Stimulated activated CD8-positive, alpha-beta memory T cell treated with anti-CD3 and anti-CD28 coated beads, Interleukin-15, amount 100 ng/mL, for 48 hours (primary cell): ENCODE measurements around the gene IDUA.

Source experiments
- DNase-seq, 2 donors: peaks; one replicate each; pipeline ENCODE4 v3.0.0-alpha.2; 2020; ENCODE audit warnings: low read depth in 2 of 2

IDUA gene

GRCh38 chr4:1015179-1015578 is 28.3 kb downstream of the IDUA start:
- DNase-seq: no peak

GRCh38 chr4:1015746-1016145 is 28.9 kb downstream of the IDUA start:
- no peak for DNase-seq

GRCh38 chr4:1017211-1017610 is 30.4 kb downstream of the IDUA start:
- DNase-seq: no peak

GRCh38 chr4:1017706-1018105 is 30.9 kb downstream of the IDUA start:
- no peak for DNase-seq

- DNase-seq: no peak
Measured at GRCh38 chr4:1018147-1019020, 31.5 kb downstream of the IDUA start.

GRCh38 chr4:1019320-1019719 is 32.5 kb downstream of the IDUA start:
- no peak for DNase-seq

GRCh38 chr4:1019729-1020470 is 33.1 kb downstream of the IDUA start:
- no peak for DNase-seq

GRCh38 chr4:1021386-1022050 is 34.7 kb downstream of the IDUA start:
- no peak for DNase-seq

- DNase-seq: no peak
Measured at GRCh38 chr4:1022051-1022738, 35.4 kb downstream of the IDUA start.

GRCh38 chr4:1022739-1023066 is 35.9 kb downstream of the IDUA start:
- DNase-seq: no peak

- no peak for DNase-seq
Measured at GRCh38 chr4:1023075-1023640, 36.3 kb downstream of the IDUA start.

GRCh38 chr4:1023895-1024740 is 37.3 kb downstream of the IDUA start:
- DNase-seq: no peak

- no peak for DNase-seq
Measured at GRCh38 chr4:1024882-1025545, 38.2 kb downstream of the IDUA start.

GRCh38 chr4:1026115-1026514 is 39.3 kb downstream of the IDUA start:
- DNase-seq: peak; percentile 20 to 25

- DNase-seq: no peak
Measured at GRCh38 chr4:1027219-1027914, 40.5 kb downstream of the IDUA start.

- no peak for DNase-seq
Measured at GRCh38 chr4:1027915-1028238, 41.0 kb downstream of the IDUA start.

- no peak for DNase-seq
Measured at GRCh38 chr4:1028574-1029220, 41.9 kb downstream of the IDUA start.

GRCh38 chr4:1029529-1029928 is 42.7 kb downstream of the IDUA start:
- no peak for DNase-seq

GRCh38 chr4:1030031-1030430 is 43.2 kb downstream of the IDUA start:
- DNase-seq: no peak
